Naive thymus-derived CD8-positive, alpha-beta T cell (primary cell): ENCODE results near the gene DNAJC12. TPM values are rescaled to one million over a fixed set of nuclear protein-coding genes. Genes with fewer than 3 reads are reported as not detected.

ENCODE experiments used
- ATAC-seq, 2 donors: fragments of 150-1000 bp; cut with Tn5 transposase in 1 of 2; sonication (Bioruptor Pico), chemical (Tn5 transposase) in 1 of 2; 1 replicate in 1 of 2; 2 replicates in 1 of 2; pipeline ENCODE4 v1.10.0; 2021; ENCODE audit warnings: mild to moderate bottlenecking in 2 of 2, moderate library complexity in 2 of 2
- POLR2A ChIA-PET: fragments of 350-600 bp; sonication (Branson Sonifier 250); formaldehyde crosslinking; loops from one replicate; lab custom pipeline; 2021; ENCODE audit warnings: antibody characterized with exemption; lab: Charles Lee
- DNase-seq, 10 donors: peaks; one replicate each; pipeline versions ENCODE4 v3.0.0 to v3.0.0-alpha.2; 2020 to 2022
- H3K27ac Mint-ChIP-seq, 10 donors: one replicate each; pipeline ENCODE4 v1.8.0; 2020 to 2022; ENCODE audit warnings: mild to moderate bottlenecking in 10 of 10, mixed read lengths in 10 of 10, moderate library complexity in 4 of 10, inconsistent platforms in 1 of 10
- H3K27me3 Mint-ChIP-seq, 5 donors: one replicate each; pipeline ENCODE4 v1.8.0; 2021 to 2022; ENCODE audit warnings: mixed read lengths in 5 of 5
- H3K36me3 Mint-ChIP-seq, 3 donors: one replicate each; pipeline ENCODE4 v1.8.0; 2020 to 2022; ENCODE audit warnings: mixed read lengths in 3 of 3, mild to moderate bottlenecking in 2 of 3, inconsistent platforms in 1 of 3
- H3K4me1 Mint-ChIP-seq, 4 donors: one replicate each; pipeline ENCODE4 v1.8.0; 2021 to 2022; ENCODE audit warnings: mixed read lengths in 4 of 4
- H3K4me3 Mint-ChIP-seq, 10 donors: one replicate each; pipeline ENCODE4 v1.8.0; 2020 to 2022; ENCODE audit warnings: mild to moderate bottlenecking in 10 of 10, mixed read lengths in 10 of 10, moderate library complexity in 6 of 10, inconsistent platforms in 1 of 10
- H3K9me3 Mint-ChIP-seq, 9 donors: one replicate each; pipeline ENCODE4 v1.8.0; 2020 to 2022; ENCODE audit warnings: mixed read lengths in 9 of 9, mild to moderate bottlenecking in 3 of 9, inconsistent platforms in 1 of 9, moderate library complexity in 1 of 9
- polyA plus RNA-seq, 3 donors: library from polyadenylated mRNA; unstranded; fragments of 300-500 nt; fragmentation: Illumina TruSeq; gene quantifications; one replicate each; pipeline ENCODE4 v1.2.3, GENCODE V29; 2021
- total RNA-seq, 8 experiments: library from RNA in 2 of 8; stranded (reverse) in 2 of 8; gene quantifications; one replicate each; pipeline ENCODE4 v1.2.3 and lab custom pipeline; 2021 to 2026

The DNAJC12 gene
- total and polyA plus RNA-seq, 5 experiments from 2014 or later: 0.30 to 1.4 TPM; not detected in 3

GRCh38 chr10:67803588-67804394 lies 34.2 kb downstream of the DNAJC12 start:
- POLR2A ChIA-PET: no interaction called here
- Mint-ChIP-seq H3K4me1 (no peaks in the 10 kb centered on the region), H3K4me3 (no peak overlapping the region), H3K9me3 (no peaks in the 10 kb centered on the region), H3K36me3 (no peaks in the 10 kb centered on the region), H3K27ac (no peak overlapping the region), H3K27me3 (peaks cover 0 to 4% (median 0%) of the 10 kb centered on the region in 5 donors)
- ATAC-seq (no peak), DNase-seq (no peak)

- no peak for DNase-seq
- Mint-ChIP-seq H3K9me3 (no peaks in the 10 kb centered on the region), H3K4me1 (no peaks in the 10 kb centered on the region), H3K27ac (no peak overlapping the region), H3K27me3 (peaks cover 0 to 4% (median 0%) of the 10 kb centered on the region in 5 donors), H3K36me3 (no peaks in the 10 kb centered on the region), H3K4me3 (no peak overlapping the region)
- no peak for ATAC-seq
- POLR2A ChIA-PET: no interaction called here
These were observed 35.0 kb downstream of the DNAJC12 start for GRCh38 chr10:67802767-67803538.

- ATAC-seq (no peak), DNase-seq (no peak)
- Mint-ChIP-seq H3K4me1 (no peaks in the 10 kb centered on the region), H3K4me3 (no peak overlapping the region), H3K9me3 (no peaks in the 10 kb centered on the region), H3K27me3 (peaks cover 0 to under 1% (median 0%) of the 10 kb centered on the region in 5 donors), H3K36me3 (no peaks in the 10 kb centered on the region), H3K27ac (no peak overlapping the region)
- POLR2A ChIA-PET: no interaction called here
These were observed 36.9 kb downstream of the DNAJC12 start for GRCh38 chr10:67801118-67801517.

- POLR2A ChIA-PET: no interaction called here
These were observed 43.0 kb downstream of the DNAJC12 start for GRCh38 chr10:67794909-67795460.

GRCh38 chr10:67794256-67794655 lies 43.7 kb downstream of the DNAJC12 start:
- Mint-ChIP-seq H3K27me3 (no peaks in the 10 kb centered on the region), H3K4me1 (peaks cover 0 to 3% (median 0%) of the 10 kb centered on the region in 4 donors), H3K9me3 (no peaks in the 10 kb centered on the region), H3K36me3 (no peaks in the 10 kb centered on the region), H3K27ac (no peak overlapping the region), H3K4me3 (no peak overlapping the region)
- ATAC-seq: no peak
- no peak for DNase-seq
- POLR2A ChIA-PET: no interaction called here

More at GRCh38 chr10:67794909-67795460, 43.0 kb downstream of the DNAJC12 start:
- Mint-ChIP-seq H3K27ac (no peak overlapping the region), H3K9me3 (no peaks in the 10 kb centered on the region), H3K4me1 (peaks cover 0 to 3% (median 0%) of the 10 kb centered on the region in 4 donors), H3K27me3 (no peaks in the 10 kb centered on the region), H3K4me3 (no peak overlapping the region), H3K36me3 (no peaks in the 10 kb centered on the region)
- DNase-seq (no peak), ATAC-seq (no peak)

- Mint-ChIP-seq H3K4me1 (peaks cover 0 to 6% (median 3%) of the 10 kb centered on the region in 4 donors), H3K9me3 (no peaks in the 10 kb centered on the region), H3K27ac (no peak overlapping the region), H3K27me3 (peaks cover 0 to 3% (median 0%) of the 10 kb centered on the region in 5 donors), H3K36me3 (no peaks in the 10 kb centered on the region), H3K4me3 (no peak overlapping the region)
- no peak for DNase-seq
- POLR2A ChIA-PET: no interaction called here
- no peak for ATAC-seq
These were observed 44.7 kb downstream of the DNAJC12 start for GRCh38 chr10:67793313-67793712.

- Mint-ChIP-seq H3K4me1 (peaks cover 0 to 8% (median 4%) of the 10 kb centered on the region in 4 donors), H3K27me3 (peaks cover 0 to 3% (median 0%) of the 10 kb centered on the region in 5 donors), H3K4me3 (no peak overlapping the region), H3K36me3 (no peaks in the 10 kb centered on the region), H3K27ac (no peak overlapping the region), H3K9me3 (no peaks in the 10 kb centered on the region)
- ATAC-seq (no peak), DNase-seq (no peak)
- POLR2A ChIA-PET: no interaction called here
These were observed 45.3 kb downstream of the DNAJC12 start for GRCh38 chr10:67792653-67793052.

- POLR2A ChIA-PET: no interaction called here
- peaks cover 0 to 3% (median 0%) of the 10 kb centered on the region in 5 donors for H3K27me3 Mint-ChIP-seq
- ATAC-seq: no peak
- no peaks in the 10 kb centered on the region for H3K36me3 Mint-ChIP-seq
- no peak overlapping the region for H3K4me3 Mint-ChIP-seq
- no peak overlapping the region for H3K27ac Mint-ChIP-seq
- no peaks in the 10 kb centered on the region for H3K9me3 Mint-ChIP-seq
- DNase-seq: no peak
- peaks cover 0 to 8% (median 4%) of the 10 kb centered on the region in 4 donors for H3K4me1 Mint-ChIP-seq
These were observed 47.2 kb downstream of the DNAJC12 start for GRCh38 chr10:67790534-67791408.

GRCh38 chr10:67789769-67790168 lies 48.2 kb downstream of the DNAJC12 start:
- H3K4me1 Mint-ChIP-seq: peaks cover 7 to 14% (median 7%) of the 10 kb centered on the region in 4 donors
- DNase-seq: no peak
- H3K4me3 Mint-ChIP-seq: no peak overlapping the region
- peaks cover 0 to 3% (median 0%) of the 10 kb centered on the region in 5 donors for H3K27me3 Mint-ChIP-seq
- H3K9me3 Mint-ChIP-seq: no peaks in the 10 kb centered on the region
- POLR2A ChIA-PET: no interaction called here
- H3K36me3 Mint-ChIP-seq: no peaks in the 10 kb centered on the region
- H3K27ac Mint-ChIP-seq: no peak overlapping the region
- ATAC-seq: no peak

- H3K36me3 Mint-ChIP-seq: no peaks in the 10 kb centered on the region
- H3K9me3 Mint-ChIP-seq: no peaks in the 10 kb centered on the region
- peak overlapping the region in 2 of 10 donors; percentile 6 to 13 for H3K27ac Mint-ChIP-seq
- H3K4me3 Mint-ChIP-seq: peak overlapping the region in 2 of 10 donors; percentile 22 to 27
- ATAC-seq (peak; percentile 69 to 75), DNase-seq (peak; percentile 19 to 80 (median 54))
- POLR2A ChIA-PET: interaction anchor here (0.6 to 1.1 kb wide), 2 partner anchors 24 to 51 kb away, joined by 3 to 6 read pairs; no protein-coding TSS in a partner anchor
- peaks cover 0 to 3% (median 0%) of the 10 kb centered on the region in 5 donors for H3K27me3 Mint-ChIP-seq
- peaks cover 12 to 29% (median 17%) of the 10 kb centered on the region in 4 donors for H3K4me1 Mint-ChIP-seq
These were observed 49.7 kb downstream of the DNAJC12 start for GRCh38 chr10:67788028-67788886.

- POLR2A ChIA-PET: no interaction called here
- Mint-ChIP-seq H3K4me3 (peak overlapping the region in 2 of 10 donors; percentile 11 to 34), H3K27ac (peak overlapping the region in 6 of 10 donors; percentile 9 to 68 (median 25)), H3K4me1 (peaks cover 12 to 35% (median 20%) of the 10 kb centered on the region in 4 donors), H3K36me3 (no peaks in the 10 kb centered on the region), H3K9me3 (no peaks in the 10 kb centered on the region), H3K27me3 (peaks cover 0 to 3% (median 0%) of the 10 kb centered on the region in 5 donors)
- peak; percentile 79 to 89 for ATAC-seq
- peak in 2 of 10 donors; percentile 28 to 44 for DNase-seq
These were observed 52.9 kb downstream of the DNAJC12 start for GRCh38 chr10:67785098-67785497.
